Keratinocyte (primary cell): ENCODE measurements around the gene ACBD7.

Source experiments
- CTCF ChIP-seq, 3 experiments: IDR thresholded peaks in 1 of 3; conservative IDR thresholded peaks in 1 of 3; optimal IDR thresholded peaks in 1 of 3; 2 replicates in 2 of 3; 3 replicates in 1 of 3; pipeline versions ENCODE3 to v1.5.1; 2011; ENCODE audit warnings: low read length in 3 of 3, mild to moderate bottlenecking in 3 of 3, moderate library complexity in 2 of 3, control low read depth in 1 of 3, inconsistent platforms in 1 of 3; ENCODE audit not compliant: insufficient read depth in 2 of 3; ENCODE audit errors: extremely low read depth in 1 of 3
- EZH2 ChIP-seq: IDR thresholded peaks from one replicate; pipeline ENCODE4 v1.6.1; 2012; ENCODE audit warnings: inconsistent platforms, mild to moderate bottlenecking, low read length, moderate library complexity

DNA sequence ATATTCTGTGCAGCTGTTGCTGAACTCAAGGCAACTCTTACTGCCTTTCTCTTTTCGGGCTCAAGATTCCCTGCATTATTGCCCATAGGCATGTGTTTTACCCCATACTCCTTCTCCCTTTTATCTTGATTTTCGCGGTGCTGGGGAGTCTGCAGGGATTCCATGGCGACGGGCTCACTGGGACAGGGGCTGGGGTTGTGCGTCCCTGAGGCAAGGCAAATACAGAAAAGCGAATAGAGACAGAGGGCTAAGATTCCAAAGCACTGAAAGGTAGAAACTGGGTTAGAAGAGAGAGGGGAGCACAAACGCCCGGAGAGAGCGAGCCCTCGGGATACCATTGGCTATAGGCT, 8.1 kb upstream of the ACBD7 start:
- TF ChIP-seq CTCF (optimal IDR thresholded peaks at IDR 0.05 in 1 of 3, IDR thresholded peaks at IDR 0.05 in 1 of 3, conservative IDR thresholded peaks at IDR 0.05 in 1 of 3; ENCODE audit: extremely low read depth in 1 of 3, insufficient read depth in 2 of 3, low read length in 3 of 3) (no peak), EZH2 (no peak)
